ENCODE data around the gene RBFOX1. TPM values are rescaled to one million over a fixed set of nuclear protein-coding genes. Genes with fewer than 3 reads are reported as not detected.

RBFOX1 gene
- total RNA-seq, 2 donors from 2014 or later = not detected

DNA sequence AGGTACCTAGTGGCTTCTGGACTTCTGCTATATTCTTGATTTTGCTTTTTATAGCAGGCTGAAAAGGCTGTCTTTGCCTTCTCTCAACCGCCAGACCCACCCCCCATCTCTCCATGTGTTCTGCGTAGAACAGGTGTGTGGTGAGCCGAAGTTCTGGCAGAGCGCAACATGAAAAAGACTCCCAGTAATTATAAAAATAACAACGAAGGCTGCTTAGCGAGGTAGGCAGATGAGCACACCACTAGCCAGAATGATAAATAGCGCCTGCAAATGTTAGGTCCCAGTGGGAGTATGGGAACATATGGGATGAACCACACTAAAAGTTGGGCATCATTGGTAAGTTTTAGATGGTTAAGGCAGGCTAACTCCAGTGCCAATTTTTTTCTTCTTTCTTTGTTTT lies 14.0 kb upstream of the RBFOX1 start:
- Mint-ChIP-seq H3K27me3 (no peaks in the 10 kb centered on the region), H3K4me3 (no peak overlapping the region), H3K36me3 (ENCODE audit: low read depth) (no peaks in the 10 kb centered on the region), H3K27ac (no peak overlapping the region), H3K4me1 (no peaks in the 10 kb centered on the region), H3K9me3 (peaks cover 17% of the 10 kb centered on the region)
- ATAC-seq (replicated peaks) = no peak

DNA sequence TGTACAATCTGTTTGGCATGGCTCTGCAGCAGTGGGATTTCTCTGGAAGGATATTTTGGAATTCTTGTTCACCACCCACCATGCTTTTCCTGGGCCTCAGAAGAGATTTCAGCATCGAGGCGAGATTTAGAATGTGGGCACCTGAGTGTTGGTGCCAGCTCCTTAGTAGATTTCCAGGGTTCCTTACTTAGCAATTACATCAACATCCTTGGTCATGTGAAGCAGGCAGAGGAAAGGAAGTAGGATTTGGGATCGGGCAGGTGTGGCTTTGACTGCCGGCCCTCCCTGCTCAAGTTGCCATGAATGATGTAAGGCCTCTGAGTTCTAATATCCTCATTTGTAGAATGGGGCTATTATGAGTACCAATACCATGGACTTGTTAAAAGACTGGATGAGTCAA lies 13.1 kb upstream of the RBFOX1 start:
- Mint-ChIP-seq H3K9me3 (peaks cover 19% of the 10 kb centered on the region), H3K4me3 (no peak overlapping the region), H3K4me1 (no peaks in the 10 kb centered on the region), H3K27ac (no peak overlapping the region), H3K36me3 (ENCODE audit: low read depth) (no peaks in the 10 kb centered on the region), H3K27me3 (no peaks in the 10 kb centered on the region)
- ATAC-seq (replicated peaks) = no peak

DNA sequence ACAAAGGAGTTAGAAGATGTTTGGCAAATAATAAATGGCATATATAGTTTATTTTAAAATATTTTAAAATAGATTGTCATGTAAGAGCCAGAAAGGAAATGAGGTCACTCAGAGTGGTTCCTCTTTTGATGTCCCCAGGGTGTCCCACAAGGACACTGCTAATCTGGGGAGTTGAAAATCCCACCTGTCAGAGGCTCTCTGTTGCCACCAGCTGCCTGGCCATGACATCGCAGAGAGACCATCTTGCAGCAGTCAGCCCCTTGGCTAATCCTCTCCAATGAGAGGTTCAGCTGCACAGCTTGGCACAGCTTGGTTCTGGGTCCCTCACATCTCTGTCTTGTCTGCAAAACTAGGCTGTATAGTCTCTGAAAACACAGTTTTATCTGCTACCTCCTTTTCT lies 11.0 kb upstream of the RBFOX1 start:
- ATAC-seq (replicated peaks) = no peak
- H3K27ac Mint-ChIP-seq = no peak overlapping the region
- H3K4me1 Mint-ChIP-seq = no peaks in the 10 kb centered on the region
- H3K4me3 Mint-ChIP-seq = no peak overlapping the region
- no peaks in the 10 kb centered on the region for H3K36me3 Mint-ChIP-seq (ENCODE audit: low read depth)
- peaks cover 23% of the 10 kb centered on the region for H3K9me3 Mint-ChIP-seq
- H3K27me3 Mint-ChIP-seq = no peaks in the 10 kb centered on the region

DNA sequence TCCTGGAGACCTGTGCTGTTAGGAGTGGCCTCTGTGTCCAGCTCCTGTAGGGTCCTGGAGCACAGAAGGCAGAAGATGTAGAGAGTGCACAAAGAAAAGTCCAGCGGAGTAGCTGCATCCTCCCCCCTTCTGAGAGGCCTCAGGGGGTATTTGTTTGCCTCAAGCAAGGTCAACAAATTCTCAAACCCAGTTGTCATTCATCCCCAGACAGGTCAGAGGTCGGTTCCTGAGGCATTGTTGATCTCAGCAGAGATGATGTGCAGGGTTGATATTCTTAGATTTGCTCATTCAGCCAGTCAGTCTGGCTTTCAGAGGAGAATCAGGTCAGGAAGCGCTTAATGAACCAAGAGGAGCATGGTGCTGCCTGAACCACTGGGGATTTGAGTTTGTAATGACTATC lies 8.3 kb upstream of the RBFOX1 start:
- Mint-ChIP-seq H3K36me3 (ENCODE audit: low read depth) (no peaks in the 10 kb centered on the region), H3K9me3 (peaks cover 31% of the 10 kb centered on the region), H3K27ac (no peak overlapping the region), H3K4me1 (no peaks in the 10 kb centered on the region), H3K27me3 (no peaks in the 10 kb centered on the region), H3K4me3 (no peak overlapping the region)
- ATAC-seq (replicated peaks) = no peak

DNA sequence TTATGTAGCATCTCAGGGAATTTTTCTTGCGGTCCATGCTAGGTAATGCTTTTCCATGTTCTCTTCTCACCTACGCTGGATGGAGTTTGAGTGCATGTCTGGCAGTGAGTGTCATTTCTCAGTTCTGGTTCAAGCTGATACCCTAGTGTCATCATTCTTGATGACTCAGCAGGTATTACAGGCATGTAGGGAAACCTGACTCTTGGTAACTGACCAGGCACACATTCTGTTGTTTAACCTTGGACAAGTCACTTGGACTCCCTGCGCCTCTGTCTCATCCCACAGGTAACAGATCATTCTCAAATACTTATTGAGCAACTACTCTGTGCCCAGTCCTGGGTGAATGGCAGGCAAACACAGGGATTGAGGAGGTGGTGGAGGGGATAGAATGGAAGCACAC lies 6.8 kb upstream of the RBFOX1 start:
- no peaks in the 10 kb centered on the region for H3K27me3 Mint-ChIP-seq
- H3K4me3 Mint-ChIP-seq = no peak overlapping the region
- ATAC-seq (replicated peaks) = no peak
- H3K9me3 Mint-ChIP-seq = peaks cover 30% of the 10 kb centered on the region
- no peak overlapping the region for H3K27ac Mint-ChIP-seq
- no peaks in the 10 kb centered on the region for H3K36me3 Mint-ChIP-seq (ENCODE audit: low read depth)
- H3K4me1 Mint-ChIP-seq = no peaks in the 10 kb centered on the region

DNA sequence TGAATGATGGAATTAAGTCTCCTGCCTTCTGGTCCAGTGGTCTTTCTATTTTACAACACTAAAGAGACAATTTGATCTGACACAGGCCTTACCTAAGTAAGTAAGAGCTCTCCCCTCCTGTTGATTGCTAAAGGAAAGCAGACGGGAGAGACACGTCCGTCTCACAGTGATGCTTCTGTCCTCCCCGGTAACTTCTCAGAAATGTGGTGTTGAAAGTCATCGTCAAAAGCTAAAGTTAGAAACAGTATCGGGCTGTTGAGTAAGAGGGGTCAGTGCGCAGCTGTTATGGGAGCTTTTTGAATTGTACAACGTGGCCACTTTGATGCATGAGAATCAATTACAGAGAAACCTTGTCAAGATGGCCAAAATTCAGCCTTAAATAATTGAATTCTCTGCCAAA lies 1.9 kb upstream of the RBFOX1 start:
- no peaks in the 10 kb centered on the region for H3K36me3 Mint-ChIP-seq (ENCODE audit: low read depth)
- H3K4me3 Mint-ChIP-seq = no peak overlapping the region
- H3K27me3 Mint-ChIP-seq = no peaks in the 10 kb centered on the region
- ATAC-seq (replicated peaks) = no peak
- H3K4me1 Mint-ChIP-seq = no peaks in the 10 kb centered on the region
- H3K9me3 Mint-ChIP-seq = peaks cover 33% of the 10 kb centered on the region
- no peak overlapping the region for H3K27ac Mint-ChIP-seq

DNA sequence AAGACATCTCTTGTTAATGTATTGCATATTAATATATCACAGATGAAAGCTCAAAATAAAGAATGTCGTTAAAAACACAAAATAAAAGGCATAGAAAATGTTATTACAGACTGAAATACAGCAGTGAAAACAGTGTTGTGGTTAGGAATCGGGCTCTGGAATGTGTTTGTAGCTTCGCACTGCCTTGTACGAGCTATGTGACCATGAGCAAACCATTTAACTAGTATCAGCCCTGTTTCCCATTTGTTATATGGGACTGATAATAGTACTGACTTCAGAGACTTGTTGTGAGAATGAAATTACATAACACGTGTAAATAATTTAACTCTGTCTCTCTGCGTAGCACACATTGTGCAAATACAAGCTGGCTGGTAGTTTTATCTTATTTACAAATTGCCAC lies 648 bp upstream of the RBFOX1 start:
- Mint-ChIP-seq H3K27ac (no peak overlapping the region), H3K4me3 (no peak overlapping the region), H3K4me1 (no peaks in the 10 kb centered on the region), H3K9me3 (peaks cover 31% of the 10 kb centered on the region), H3K27me3 (no peaks in the 10 kb centered on the region), H3K36me3 (ENCODE audit: low read depth) (no peaks in the 10 kb centered on the region)
- no peak for ATAC-seq (replicated peaks)

DNA sequence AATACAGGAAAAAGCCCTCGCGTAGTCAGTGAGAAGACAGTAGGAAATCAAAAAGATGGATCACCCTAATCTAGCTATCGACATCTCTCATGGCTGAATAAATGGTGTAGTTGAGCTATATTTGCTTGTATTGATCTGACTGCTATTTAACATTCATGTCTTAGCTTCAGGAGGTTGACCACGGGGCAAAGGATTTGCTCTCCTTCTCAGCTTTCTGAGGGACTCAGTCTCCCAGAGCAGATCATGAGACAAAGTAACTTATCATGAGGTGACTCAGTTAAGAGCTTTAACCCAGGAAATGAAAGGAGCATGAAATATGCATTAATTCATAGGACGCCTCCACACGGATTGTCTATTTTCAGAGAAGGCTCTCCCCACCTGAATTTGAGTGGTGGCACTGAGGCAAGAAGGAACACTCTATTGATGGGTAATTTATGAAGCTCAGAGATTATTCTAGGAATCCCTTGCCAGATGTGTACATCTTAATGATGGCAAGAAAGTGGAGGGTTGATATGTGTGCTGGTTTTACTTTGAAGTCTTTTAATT lies 608 bp downstream of the RBFOX1 start:
- H3K36me3 Mint-ChIP-seq (ENCODE audit: low read depth) = no peaks in the 10 kb centered on the region
- H3K27me3 Mint-ChIP-seq = no peaks in the 10 kb centered on the region
- H3K9me3 Mint-ChIP-seq = peaks cover 23% of the 10 kb centered on the region
- no peak for ATAC-seq (replicated peaks)
- no peak overlapping the region for H3K27ac Mint-ChIP-seq
- no peak overlapping the region for H3K4me3 Mint-ChIP-seq
- no peaks in the 10 kb centered on the region for H3K4me1 Mint-ChIP-seq

DNA sequence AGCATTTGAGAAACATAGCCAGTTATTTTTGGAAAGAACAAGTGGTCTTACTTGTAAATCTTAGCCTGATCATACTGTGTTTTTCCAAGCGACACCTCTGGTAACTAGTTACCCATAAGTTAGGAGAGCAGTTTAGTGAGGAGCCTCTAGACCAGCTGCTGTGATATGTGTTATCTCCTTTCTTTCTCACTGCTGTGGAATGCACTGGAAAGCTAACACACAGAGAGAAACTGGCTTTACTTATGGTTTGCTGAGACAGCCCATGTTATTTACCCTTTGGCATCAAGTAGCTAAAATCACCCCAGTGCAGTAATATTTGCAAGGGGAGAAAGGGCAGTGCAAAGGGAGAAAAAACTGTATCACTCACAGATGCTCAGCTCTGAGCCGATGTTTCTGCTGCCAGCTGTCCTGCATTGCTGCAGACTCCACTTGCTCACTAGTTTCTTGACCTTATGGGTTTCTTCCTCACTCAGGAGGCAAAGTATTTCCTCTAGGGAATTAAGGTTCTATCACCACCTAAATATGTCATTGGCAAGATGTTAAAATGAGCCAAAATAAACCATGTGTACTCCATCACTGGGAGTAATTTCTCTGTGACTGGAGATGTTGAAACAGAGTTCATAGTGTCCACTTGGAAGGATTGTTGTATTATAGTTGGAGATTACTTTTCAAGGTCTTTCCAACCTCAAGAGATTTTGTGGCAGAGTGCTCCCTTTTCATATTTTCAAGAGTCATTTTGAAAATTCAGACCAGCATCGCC lies 2.3 kb downstream of the RBFOX1 start:
- Mint-ChIP-seq H3K27me3 (no peaks in the 10 kb centered on the region), H3K4me3 (no peak overlapping the region), H3K36me3 (ENCODE audit: low read depth) (no peaks in the 10 kb centered on the region), H3K9me3 (peaks cover 29% of the 10 kb centered on the region), H3K4me1 (no peaks in the 10 kb centered on the region), H3K27ac (no peak overlapping the region)
- no peak for ATAC-seq (replicated peaks)

DNA sequence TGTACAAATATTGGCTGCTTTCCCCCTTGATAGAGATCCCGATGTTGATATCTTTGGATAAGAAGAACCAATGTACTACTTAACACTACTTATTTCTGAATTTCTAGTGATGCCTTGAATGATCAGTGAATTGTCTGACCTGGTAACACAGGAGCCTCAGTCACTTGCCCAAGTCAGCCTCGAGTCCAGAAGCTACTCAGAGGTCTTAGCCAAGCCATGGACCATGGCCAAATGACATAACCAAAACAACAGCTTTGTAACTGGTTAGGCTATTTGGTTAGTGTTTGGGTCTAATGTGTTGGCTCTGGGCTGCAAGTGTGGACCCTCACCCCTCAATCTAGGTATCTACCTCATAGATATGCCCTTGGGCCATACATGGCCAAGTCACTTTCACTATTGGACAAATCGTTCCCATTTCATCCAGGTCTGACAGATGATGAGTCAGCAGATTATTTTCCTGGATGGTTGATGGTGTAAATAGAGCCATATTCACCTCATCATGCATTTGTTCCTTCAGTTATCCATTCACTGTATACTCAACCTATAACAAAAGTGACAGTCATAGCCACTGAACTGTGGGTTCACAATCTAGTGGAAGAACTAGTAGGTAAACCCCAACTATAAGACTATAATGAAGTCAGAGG lies 3.5 kb downstream of the RBFOX1 start:
- Mint-ChIP-seq H3K36me3 (ENCODE audit: low read depth) (no peaks in the 10 kb centered on the region), H3K9me3 (peaks cover 25% of the 10 kb centered on the region), H3K4me1 (no peaks in the 10 kb centered on the region), H3K27ac (no peak overlapping the region), H3K4me3 (no peak overlapping the region), H3K27me3 (no peaks in the 10 kb centered on the region)
- no peak for ATAC-seq (replicated peaks)

DNA sequence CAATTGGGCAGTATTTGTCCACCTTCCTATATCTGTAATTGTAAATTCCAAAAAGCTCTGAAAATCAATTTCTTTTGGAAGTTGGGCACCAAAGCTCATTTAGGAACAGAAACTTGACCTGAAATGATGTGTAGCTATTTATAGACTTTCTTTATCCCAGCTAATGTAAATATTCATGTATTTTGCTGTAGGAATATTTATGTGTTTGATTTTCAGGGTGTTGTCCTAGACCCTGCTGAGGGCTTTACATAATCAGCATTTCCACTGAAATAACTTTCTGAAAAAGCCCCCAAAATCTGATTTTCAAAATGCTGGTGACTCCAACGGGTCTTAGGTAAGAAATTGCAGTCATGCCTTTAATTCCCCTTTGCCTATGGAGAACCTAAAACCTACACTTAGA lies 4.1 kb downstream of the RBFOX1 start:
- peaks cover 21% of the 10 kb centered on the region for H3K9me3 Mint-ChIP-seq
- no peaks in the 10 kb centered on the region for H3K4me1 Mint-ChIP-seq
- H3K36me3 Mint-ChIP-seq (ENCODE audit: low read depth) = no peaks in the 10 kb centered on the region
- H3K27ac Mint-ChIP-seq = no peak overlapping the region
- no peak for ATAC-seq (replicated peaks)
- no peaks in the 10 kb centered on the region for H3K27me3 Mint-ChIP-seq
- no peak overlapping the region for H3K4me3 Mint-ChIP-seq

DNA sequence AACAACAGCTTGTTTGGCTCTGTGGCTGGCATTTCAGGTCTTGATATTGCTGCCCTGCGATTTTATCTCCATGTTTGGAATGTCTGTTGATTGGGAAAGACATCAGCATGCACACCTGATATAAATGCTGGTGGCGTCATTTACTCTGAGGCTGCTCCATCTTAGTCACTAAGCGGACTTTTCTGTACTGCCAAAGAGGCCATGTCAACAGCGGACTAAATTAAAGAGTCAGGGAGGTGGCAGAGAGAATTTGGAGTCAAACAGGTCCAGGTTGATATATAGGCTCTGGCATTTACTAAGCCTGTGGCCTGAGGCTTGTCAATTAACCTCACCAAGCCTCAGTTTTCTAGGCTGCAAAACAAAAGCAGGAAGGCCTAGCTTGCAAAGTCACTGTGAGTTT lies 6.2 kb downstream of the RBFOX1 start:
- H3K36me3 Mint-ChIP-seq (ENCODE audit: low read depth) = no peaks in the 10 kb centered on the region
- H3K9me3 Mint-ChIP-seq = peaks cover 17% of the 10 kb centered on the region
- H3K4me1 Mint-ChIP-seq = no peaks in the 10 kb centered on the region
- no peak for ATAC-seq (replicated peaks)
- H3K27me3 Mint-ChIP-seq = no peaks in the 10 kb centered on the region
- no peak overlapping the region for H3K27ac Mint-ChIP-seq
- H3K4me3 Mint-ChIP-seq = no peak overlapping the region

DNA sequence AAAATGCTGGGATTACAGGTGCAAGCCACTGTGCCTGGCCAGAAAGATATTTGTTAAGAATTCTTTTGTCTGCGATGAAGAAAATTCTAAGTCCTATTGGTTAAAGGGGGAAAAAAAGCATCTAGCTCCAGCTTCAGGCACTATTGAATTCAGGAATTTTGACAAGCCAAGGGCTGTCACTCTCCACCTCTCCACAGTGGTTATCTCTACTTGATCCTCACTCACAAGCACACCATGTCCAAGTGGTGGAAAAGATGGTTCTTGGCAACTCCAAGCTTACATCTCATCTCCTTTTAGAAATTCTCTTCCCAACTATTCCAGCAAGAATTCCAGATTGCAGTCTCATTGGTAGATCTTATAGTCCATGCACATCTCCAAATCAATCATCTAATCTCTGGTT lies 7.1 kb downstream of the RBFOX1 start:
- no peaks in the 10 kb centered on the region for H3K36me3 Mint-ChIP-seq (ENCODE audit: low read depth)
- no peak for ATAC-seq (replicated peaks)
- no peaks in the 10 kb centered on the region for H3K4me1 Mint-ChIP-seq
- peaks cover 17% of the 10 kb centered on the region for H3K9me3 Mint-ChIP-seq
- H3K4me3 Mint-ChIP-seq = no peak overlapping the region
- H3K27ac Mint-ChIP-seq = no peak overlapping the region
- no peaks in the 10 kb centered on the region for H3K27me3 Mint-ChIP-seq

DNA sequence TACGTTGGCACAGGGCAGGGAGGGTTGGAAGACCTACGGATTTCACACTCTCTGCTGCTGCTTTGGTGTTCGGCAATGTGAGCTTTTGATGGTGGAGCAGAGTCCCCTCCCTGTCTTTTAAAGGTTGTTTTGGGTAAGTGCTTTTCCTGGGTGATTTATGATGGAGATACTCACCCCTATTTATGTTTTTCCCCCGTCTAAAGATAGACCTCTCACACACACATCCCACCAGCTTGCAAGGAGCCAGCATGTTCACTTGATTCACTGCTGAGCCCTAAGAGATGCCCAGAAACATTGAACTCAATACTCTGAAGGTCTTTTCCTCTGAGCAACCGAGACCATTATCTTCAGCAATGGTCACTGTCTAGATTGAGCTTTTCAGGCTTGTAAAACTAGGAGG lies 8.3 kb downstream of the RBFOX1 start:
- H3K4me3 Mint-ChIP-seq = no peak overlapping the region
- H3K27ac Mint-ChIP-seq = no peak overlapping the region
- peaks cover 17% of the 10 kb centered on the region for H3K9me3 Mint-ChIP-seq
- ATAC-seq (replicated peaks) = no peak
- no peaks in the 10 kb centered on the region for H3K27me3 Mint-ChIP-seq
- H3K4me1 Mint-ChIP-seq = no peaks in the 10 kb centered on the region
- H3K36me3 Mint-ChIP-seq (ENCODE audit: low read depth) = no peaks in the 10 kb centered on the region

DNA sequence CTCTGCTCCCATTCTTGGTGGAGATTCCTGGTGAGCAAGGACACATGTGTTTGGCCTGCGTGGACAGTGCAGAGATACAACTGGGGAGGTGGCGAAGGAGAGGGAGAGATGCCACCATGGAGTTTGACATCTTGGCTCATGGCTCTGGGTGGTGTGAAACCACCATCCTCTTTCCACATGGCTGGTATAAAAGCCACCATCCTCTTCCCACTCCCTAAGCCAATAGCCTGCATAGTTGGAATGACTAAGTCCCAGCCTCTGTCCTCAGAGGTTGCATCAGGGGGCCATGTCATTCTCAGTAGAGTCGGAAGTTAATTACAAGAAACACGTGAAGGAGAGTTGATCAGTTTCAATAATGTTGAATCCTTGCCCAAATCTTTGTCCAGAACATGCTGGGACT lies 10.0 kb downstream of the RBFOX1 start:
- Mint-ChIP-seq H3K4me3 (no peak overlapping the region), H3K27ac (no peak overlapping the region), H3K27me3 (no peaks in the 10 kb centered on the region), H3K9me3 (peaks cover 23% of the 10 kb centered on the region), H3K36me3 (ENCODE audit: low read depth) (no peaks in the 10 kb centered on the region), H3K4me1 (no peaks in the 10 kb centered on the region)
- ATAC-seq (replicated peaks) = no peak
